Measurements from ENCODE around the gene WDR18. TPM values are rescaled to one million over a fixed set of nuclear protein-coding genes. Genes with fewer than 3 reads are reported as not detected.

WDR18 gene
- total and polyA plus RNA-seq, 2 of the 4 experiments (the other 2 are of a cell fraction): 37.1 to 56.9 TPM

GRCh38 chr19:999379-999719 lies 15.2 kb downstream of the WDR18 start:
- no peak for DNase-seq
- no peak overlapping the region for H2AK9ac ChIP-seq (replicated peaks; ENCODE audit: low read depth, low read length, poor library complexity)
- no TSS peak for BruUV-seq (replicated peaks)
- in situ Hi-C loops (cut with MboI; ENCODE audit: low sequenced_read_pairs): loop anchor here (5.0 kb wide), 1 partner anchor 142 kb away; the partner anchor contains the start of gene CFD
- ATAC-seq (ENCODE audit: low read depth): no peak
- H3K27ac ChIP-seq (ENCODE audit: insufficient read depth, low read length): no peak overlapping the region
- no peaks in the 10 kb centered on the region for H3K9me1 ChIP-seq (ENCODE audit: insufficient read depth, low read length)
- no peak overlapping the region for H4K5ac ChIP-seq (ENCODE audit: low read depth, low read length)
- no peak overlapping the region for H2AFZ ChIP-seq (replicated peaks; ENCODE audit: low read length, poor library complexity)
- no CpG with 5 or more reads among the region's 3 CpGs for whole genome bisulfite sequencing, 2 experiments (ENCODE audit: extremely low coverage in 2 of 2, insufficient read length in 1 of 2)
- no peak overlapping the region for H3K56ac ChIP-seq (ENCODE audit: extremely low read depth, insufficient read depth, low read length)
- ChIA-PET POLR2A (ENCODE audit: unreplicated experiment) (no interaction called here), CTCF (no interaction called here)
- H2AK5ac ChIP-seq (ENCODE audit: low read depth, low read length): no peak overlapping the region
- no peaks in the 10 kb centered on the region for H3K79me1 ChIP-seq (ENCODE audit: low read depth in 1 of 2, low read length in 2 of 2)
- H3K9me3 ChIP-seq (ENCODE audit: control insufficient read depth, insufficient read depth, low read length): no peaks in the 10 kb centered on the region
- H3K4me3 ChIP-seq (ENCODE audit: insufficient read depth, low read depth, low read length): no peak overlapping the region
- H3K18ac ChIP-seq (ENCODE audit: low read depth, low read length): no peak overlapping the region
- peaks cover 5% of the 10 kb centered on the region for H3K4me1 ChIP-seq (ENCODE audit: control insufficient read depth, insufficient read depth, low read length)
- no peak overlapping the region for H3K4me2 ChIP-seq (ENCODE audit: low read depth, low read length)
- no peak overlapping the region for H2BK120ac ChIP-seq (ENCODE audit: low read depth, low read length)
- H4K20me1 ChIP-seq (ENCODE audit: insufficient read depth, low read length): 0 out of 2 replicates have a peak, but pooled peaks cover 11% of the 10 kb centered on the region
- H4K91ac ChIP-seq (ENCODE audit: insufficient read depth, low read depth, low read length): no peak overlapping the region
- H2BK20ac ChIP-seq (ENCODE audit: low read depth, low read length): no peak overlapping the region
- no peak overlapping the region for H3K23ac ChIP-seq (ENCODE audit: low read depth, low read length)
- dilution Hi-C loops (cut with HindIII; ENCODE audit: low sequenced_read_pairs, unreplicated experiment): no loop called here
- TF ChIP-seq ELK1 (IDR thresholded peaks at IDR 0.05; ENCODE audit: borderline replicate concordance, low read depth, low read length): no peak
- no peak for TF ChIP-seq BHLHE40 (IDR thresholded peaks at IDR 0.05; ENCODE audit: low read depth, low read length)
- TF ChIP-seq USF2 (IDR thresholded peaks at IDR 0.05; ENCODE audit: low read depth, low read length): no peak
- TF ChIP-seq RCOR1 (IDR thresholded peaks at IDR 0.05; ENCODE audit: insufficient replicate concordance, low read length): no peak
- no peak for TF ChIP-seq FOS (IDR thresholded peaks at IDR 0.05; ENCODE audit: low read depth, low read length)
- TF ChIP-seq MAFK (IDR thresholded peaks at IDR 0.05; ENCODE audit: low read depth, low read length): no peak
- no peak for TF ChIP-seq CTCF (conservative IDR thresholded peaks at IDR 0.05; ENCODE audit: low read depth, low read length)
- TF ChIP-seq NFE2L2 (IDR thresholded peaks at IDR 0.05; ENCODE audit: low read depth, low read length): no peak
- no peak for TF ChIP-seq RAD21 (IDR thresholded peaks at IDR 0.05; ENCODE audit: low read length)
- no peak for TF ChIP-seq POLR2A (IDR thresholded peaks at IDR 0.05; ENCODE audit: low read depth, low read length)
- no peak overlapping the region for H3K14ac ChIP-seq (replicated peaks; ENCODE audit: low read depth, low read length)
- H2BK5ac ChIP-seq (ENCODE audit: low read depth, low read length, poor library complexity, severe bottlenecking): no peak overlapping the region
- peaks cover 44% of the 10 kb centered on the region for H3K27me3 ChIP-seq (ENCODE audit: control insufficient read depth, insufficient read depth, low read length)
- intact Hi-C loops (cut with micrococcal nuclease): no loop called here
- no peak overlapping the region for H2BK15ac ChIP-seq (ENCODE audit: low read depth, low read length)
- H3K4ac ChIP-seq (ENCODE audit: low read depth, low read length): no peak overlapping the region
- H3K36me3 ChIP-seq (ENCODE audit: control insufficient read depth, insufficient read depth, low read length): peaks cover 8% of the 10 kb centered on the region; the same call in 1 of the 2 replicates
- no peak overlapping the region for H4K8ac ChIP-seq (ENCODE audit: low read depth in 2 of 2, low read length in 2 of 2)
- H3K9ac ChIP-seq (ENCODE audit: low read depth, low read length): no peak overlapping the region
